Large intestine (tissue), 3 donors: ENCODE results near the gene CFAP20DC. TPM values are rescaled to one million over a fixed set of nuclear protein-coding genes. Genes with fewer than 3 reads are reported as not detected.

ENCODE experiments used
- DNase-seq, 2 donors: peaks; one replicate each; pipeline versions ENCODE4 v3.0.0 to v3.0.0-alpha.2; 2013
- H3K27ac ChIP-seq: one replicate; pipeline ENCODE4 v1.5.1; 2013; ENCODE audit warnings: low read length
- H3K27me3 ChIP-seq: 2 replicates; pipeline ENCODE4 v1.6.1; 2013; ENCODE audit warnings: low read length; ENCODE audit not compliant: control insufficient read depth, insufficient read depth
- H3K36me3 ChIP-seq: 2 replicates; pipeline ENCODE4 v1.6.1; 2013; ENCODE audit warnings: low read length; ENCODE audit not compliant: control insufficient read depth, insufficient read depth
- H3K4me1 ChIP-seq: one replicate; pipeline ENCODE4 v1.6.1; 2013; ENCODE audit warnings: low read length; ENCODE audit not compliant: control insufficient read depth, insufficient read depth
- H3K4me3 ChIP-seq: one replicate; pipeline ENCODE4 v1.5.1; 2013; ENCODE audit warnings: low read length
- H3K9me3 ChIP-seq: one replicate; pipeline ENCODE4 v1.6.1; 2013; ENCODE audit warnings: mild to moderate bottlenecking, low read depth, low read length, moderate library complexity; ENCODE audit not compliant: control insufficient read depth
- WGBS: methylation state at CpG from one replicate; pipeline ENCODE4 v1.1.5; 2013; ENCODE audit warnings: low lambda C conversion rate; ENCODE audit not compliant: insufficient coverage; 5-methylcytosine and 5-hydroxymethylcytosine counted together
- polyA plus RNA-seq: library from polyadenylated mRNA; unstranded; fragments of 120-200 nt; gene quantifications from one replicate; pipeline ENCODE4 v1.2.1, GENCODE V29; 2013

The CFAP20DC gene
- polyA plus RNA-seq, 1 donor = 0.82 TPM

GRCh38 chr3:59027607-59028006, 22.2 kb downstream of the CFAP20DC start:
- no peak overlapping the region for H3K4me3 ChIP-seq
- no peaks in the 10 kb centered on the region for H3K36me3 ChIP-seq
- no peaks in the 10 kb centered on the region for H3K9me3 ChIP-seq
- no CpG with 5 or more reads among the region's 1 CpG for WGBS
- H3K27ac ChIP-seq = no peak overlapping the region
- H3K4me1 ChIP-seq = no peaks in the 10 kb centered on the region
- DNase-seq = no peak
- no peaks in the 10 kb centered on the region for H3K27me3 ChIP-seq

- 67% methylated on average over 3 of the region's 3 CpGs for WGBS
- Histone ChIP-seq H3K27ac (no peak overlapping the region), H3K27me3 (no peaks in the 10 kb centered on the region), H3K36me3 (no peaks in the 10 kb centered on the region), H3K4me1 (no peaks in the 10 kb centered on the region), H3K4me3 (no peak overlapping the region), H3K9me3 (no peaks in the 10 kb centered on the region)
- no peak for DNase-seq
Observed at GRCh38 chr3:59023612-59024011, 26.2 kb downstream of the CFAP20DC start.

- Histone ChIP-seq H3K36me3 (no peaks in the 10 kb centered on the region), H3K4me1 (no peaks in the 10 kb centered on the region), H3K27me3 (no peaks in the 10 kb centered on the region), H3K27ac (no peak overlapping the region), H3K4me3 (no peak overlapping the region), H3K9me3 (no peaks in the 10 kb centered on the region)
- WGBS = no CpG with 5 or more reads among the region's 2 CpGs
- DNase-seq = no peak
Observed at GRCh38 chr3:59017617-59017984, 32.2 kb downstream of the CFAP20DC start.

GRCh38 chr3:59016930-59017616, 32.8 kb downstream of the CFAP20DC start:
- no peak for DNase-seq
- H3K4me1 ChIP-seq = no peaks in the 10 kb centered on the region
- no peaks in the 10 kb centered on the region for H3K9me3 ChIP-seq
- no peaks in the 10 kb centered on the region for H3K27me3 ChIP-seq
- no peaks in the 10 kb centered on the region for H3K36me3 ChIP-seq
- H3K27ac ChIP-seq = no peak overlapping the region
- no CpG with 5 or more reads among the region's 5 CpGs for WGBS
- H3K4me3 ChIP-seq = no peak overlapping the region

GRCh38 chr3:59013611-59014010, 36.2 kb downstream of the CFAP20DC start:
- no peaks in the 10 kb centered on the region for H3K36me3 ChIP-seq
- no peak for DNase-seq
- H3K27me3 ChIP-seq = no peaks in the 10 kb centered on the region
- WGBS = 83% methylated on average over 1 of the region's 1 CpG
- H3K4me3 ChIP-seq = no peak overlapping the region
- no peaks in the 10 kb centered on the region for H3K4me1 ChIP-seq
- no peaks in the 10 kb centered on the region for H3K9me3 ChIP-seq
- no peak overlapping the region for H3K27ac ChIP-seq

GRCh38 chr3:59006634-59007517, 42.9 kb downstream of the CFAP20DC start:
- Histone ChIP-seq H3K9me3 (no peaks in the 10 kb centered on the region), H3K4me3 (no peak overlapping the region), H3K4me1 (no peaks in the 10 kb centered on the region), H3K27ac (no peak overlapping the region), H3K36me3 (no peaks in the 10 kb centered on the region), H3K27me3 (no peaks in the 10 kb centered on the region)
- no CpG with 5 or more reads among the region's 7 CpGs for WGBS
- peak in 1 of 2 donors; percentile 2 for DNase-seq

GRCh38 chr3:59001675-59002074, 48.1 kb downstream of the CFAP20DC start:
- Histone ChIP-seq H3K4me1 (no peaks in the 10 kb centered on the region), H3K9me3 (no peaks in the 10 kb centered on the region), H3K27me3 (no peaks in the 10 kb centered on the region), H3K27ac (no peak overlapping the region), H3K36me3 (no peaks in the 10 kb centered on the region), H3K4me3 (no peak overlapping the region)
- DNase-seq = no peak
- 97% methylated on average over 5 of the region's 8 CpGs for WGBS

- no CpG with 5 or more reads among the region's 1 CpG for WGBS
- no peak for DNase-seq
- H3K27ac ChIP-seq = no peak overlapping the region
Observed at GRCh38 chr3:58999774-59000160, 50.1 kb downstream of the CFAP20DC start.

GRCh38 chr3:58999134-58999773, 50.6 kb downstream of the CFAP20DC start:
- no peaks in the 10 kb centered on the region for H3K27me3 ChIP-seq
- H3K27ac ChIP-seq = no peak overlapping the region
- no peaks in the 10 kb centered on the region for H3K4me1 ChIP-seq
- no peaks in the 10 kb centered on the region for H3K36me3 ChIP-seq
- no peaks in the 10 kb centered on the region for H3K9me3 ChIP-seq
- no peak for DNase-seq
- no peak overlapping the region for H3K4me3 ChIP-seq
- no CpG with 5 or more reads among the region's 2 CpGs for WGBS

More at GRCh38 chr3:58999774-59000160, 50.1 kb downstream of the CFAP20DC start:
- Histone ChIP-seq H3K4me1 (no peaks in the 10 kb centered on the region), H3K4me3 (no peak overlapping the region), H3K9me3 (no peaks in the 10 kb centered on the region), H3K36me3 (no peaks in the 10 kb centered on the region), H3K27me3 (no peaks in the 10 kb centered on the region)

GRCh38 chr3:58998476-58999117, 51.2 kb downstream of the CFAP20DC start:
- no peak overlapping the region for H3K4me3 ChIP-seq
- H3K27ac ChIP-seq = no peak overlapping the region
- no peaks in the 10 kb centered on the region for H3K9me3 ChIP-seq
- H3K27me3 ChIP-seq = no peaks in the 10 kb centered on the region
- no peak for DNase-seq
- H3K4me1 ChIP-seq = no peaks in the 10 kb centered on the region
- H3K36me3 ChIP-seq = no peaks in the 10 kb centered on the region
- WGBS = no CpG with 5 or more reads among the region's 4 CpGs
